GM23338 (cell line): ENCODE measurements around the gene RAB40C. TPM values are rescaled to one million over a fixed set of nuclear protein-coding genes. Genes with fewer than 3 reads are reported as not detected.

ENCODE experiments used
- ATAC-seq: fragments of 200-7000 bp; cut with Tn5 transposase; 3 replicates; pipeline ENCODE4 v1.9.1; 2020
- DNase-seq: peaks from one replicate; pipeline ENCODE4 v3.0.0-alpha.2; 2015; ENCODE audit warnings: low spot score
- H2AFZ ChIP-seq: fragments of 200-600 bp; sonication (generic); 2 replicates; pipeline ENCODE4 v1.8.0; 2016; ENCODE audit warnings: antibody characterized with exemption, mild to moderate bottlenecking, moderate library complexity
- H3F3A ChIP-seq: fragments of 200-600 bp; sonication (generic); replicated peaks from 2 replicates; pipeline ENCODE4 v1.8.0; 2017; ENCODE audit warnings: antibody characterized with exemption, mixed run types, low read depth
- H3K27ac ChIP-seq: fragments of 200-600 bp; sonication (generic); 2 replicates; pipeline ENCODE4 v1.6.1; 2016; ENCODE audit warnings: low read depth
- H3K27me3 ChIP-seq: fragments of 200-600 bp; sonication (generic); 2 replicates; pipeline ENCODE4 v1.8.0; 2016; ENCODE audit warnings: mild to moderate bottlenecking, mixed run types, moderate library complexity; ENCODE audit not compliant: insufficient read depth
- H3K36me3 ChIP-seq: fragments of 200-600 bp; sonication (generic); 2 replicates; pipeline ENCODE4 v1.8.0; 2016; ENCODE audit warnings: mild to moderate bottlenecking; ENCODE audit not compliant: insufficient read depth
- H3K4me1 ChIP-seq: fragments of 200-600 bp; sonication (generic); 2 replicates; pipeline ENCODE4 v1.8.0; 2016; ENCODE audit warnings: mild to moderate bottlenecking, moderate library complexity; ENCODE audit not compliant: insufficient read depth
- H3K4me2 ChIP-seq: fragments of 200-600 bp; sonication (generic); 2 replicates; pipeline ENCODE4 v1.7.1; 2017; ENCODE audit warnings: mixed run types
- H3K4me3 ChIP-seq: fragments of 200-600 bp; sonication (generic); 2 replicates; pipeline ENCODE4 v1.6.1; 2016; ENCODE audit warnings: mixed run types
- H3K79me2 ChIP-seq: fragments of 200-600 bp; sonication (generic); replicated peaks from 2 replicates; pipeline ENCODE4 v1.8.0; 2017; ENCODE audit warnings: mild to moderate bottlenecking; ENCODE audit not compliant: insufficient read depth
- H3K9me2 ChIP-seq: fragments of 200-600 bp; sonication (generic); 2 replicates; pipeline ENCODE4 v1.8.0; 2017; ENCODE audit not compliant: insufficient read depth
- H4K20me1 ChIP-seq: fragments of 200-600 bp; sonication (generic); replicated peaks from 2 replicates; pipeline ENCODE4 v1.8.0; 2017; ENCODE audit warnings: mild to moderate bottlenecking; ENCODE audit not compliant: insufficient read depth
- H3K27ac Mint-ChIP-seq: 2 replicates; pipeline ENCODE4 v1.8.0; 2020; ENCODE audit warnings: inconsistent platforms, mild to moderate bottlenecking, moderate library complexity, mixed read lengths
- H3K27me3 Mint-ChIP-seq: 3 replicates; pipeline ENCODE4 v1.8.0; 2022; ENCODE audit warnings: low read depth, mild to moderate bottlenecking, moderate library complexity, mixed read lengths, inconsistent platforms; ENCODE audit not compliant: insufficient read depth, poor library complexity
- H3K36me3 Mint-ChIP-seq: 3 replicates; pipeline ENCODE4 v1.8.0; 2021; ENCODE audit warnings: low read depth, mild to moderate bottlenecking, inconsistent platforms, moderate library complexity, mixed read lengths
- H3K4me1 Mint-ChIP-seq: 3 replicates; pipeline ENCODE4 v1.8.0; 2020; ENCODE audit warnings: mild to moderate bottlenecking, inconsistent platforms, mixed read lengths
- H3K4me3 Mint-ChIP-seq: 3 replicates; pipeline ENCODE4 v1.8.0; 2021; ENCODE audit warnings: moderate library complexity, mild to moderate bottlenecking, inconsistent platforms, mixed read lengths
- H3K9me3 Mint-ChIP-seq: 3 replicates; pipeline ENCODE4 v1.8.0; 2020; ENCODE audit warnings: moderate library complexity, mild to moderate bottlenecking, inconsistent platforms, mixed read lengths
- CREB1 ChIP-seq: fragments of 250-450 bp; sonication (Bioruptor Pico); IDR thresholded peaks from 2 replicates; pipeline ENCODE4 v1.5.0; 2020; ENCODE audit warnings: low read depth, mild to moderate bottlenecking, moderate library complexity
- EZH2 ChIP-seq: fragments of 200-600 bp; sonication (generic); IDR thresholded peaks from one replicate; pipeline ENCODE4 v1.8.0; 2017; ENCODE audit warnings: antibody characterized with exemption, mild to moderate bottlenecking, low read depth; ENCODE audit not compliant: unreplicated experiment
- EZH2phosphoT487 ChIP-seq: fragments of 200-600 bp; sonication (generic); IDR thresholded peaks from one replicate; pipeline ENCODE4 v1.8.1; 2018; ENCODE audit warnings: antibody characterized with exemption; ENCODE audit not compliant: unreplicated experiment
- JUNB ChIP-seq: IDR thresholded peaks from one replicate; pipeline ENCODE4 v1.6.1; 2016; ENCODE audit warnings: antibody characterized with exemption; ENCODE audit not compliant: unreplicated experiment
- NANOG ChIP-seq: IDR thresholded peaks from 2 replicates; pipeline ENCODE4 v1.6.1; 2016; ENCODE audit warnings: antibody characterized with exemption, borderline replicate concordance
- POLR2AphosphoS5 ChIP-seq: IDR thresholded peaks from 2 replicates; pipeline ENCODE4 v1.6.1; 2016; ENCODE audit warnings: antibody characterized with exemption, low read depth
- STAT1 ChIP-seq: IDR thresholded peaks from one replicate; pipeline ENCODE4 v1.6.1; 2016; ENCODE audit warnings: antibody characterized with exemption; ENCODE audit not compliant: unreplicated experiment
- ZNF114 ChIP-seq: fragments of 250-450 bp; sonication (Bioruptor Pico); IDR thresholded peaks from 2 replicates; pipeline ENCODE4 v1.5.0; 2020; ENCODE audit warnings: mild to moderate bottlenecking, moderate library complexity
- ZNF331 ChIP-seq: fragments of 250-450 bp; sonication (Bioruptor Pico); IDR thresholded peaks from 2 replicates; pipeline ENCODE4 v1.5.0; 2020; ENCODE audit warnings: low read depth, mild to moderate bottlenecking, moderate library complexity
- polyA plus RNA-seq: library from polyadenylated mRNA; unstranded; fragments of >200 nt; fragmentation: Nextera tagmentation; extraction: Ambion mirVana; gene quantifications from 2 replicates; pipeline ENCODE4 v1.2.1, GENCODE V29; 2016
- total RNA-seq: library from RNA; depleted of rRNA; stranded (reverse); fragments of >200 nt; shearing (Covaris generic); gene quantifications from 2 replicates; pipeline ENCODE4 v1.2.3, GENCODE V29; 2014
- TF ChIP-seq, protein P1 (sequence below): fragments of 250-450 bp; sonication (Bioruptor Pico); IDR thresholded peaks from 2 replicates; pipeline ENCODE4 v1.5.0; 2020; ENCODE audit warnings: mild to moderate bottlenecking, moderate library complexity
- TF ChIP-seq, protein P2 (sequence below), 2 experiments: fragments of 200-600 bp in 1 of 2; sonication (generic) in 1 of 2; conservative IDR thresholded peaks; 2 replicates each; pipeline versions ENCODE4 v1.5.1 to v1.6.1; 2016 to 2017; ENCODE audit warnings: antibody characterized with exemption in 2 of 2, low read depth in 2 of 2, mild to moderate bottlenecking in 2 of 2, moderate library complexity in 1 of 2
- TF ChIP-seq, protein P3 (sequence below): IDR thresholded peaks from one replicate; pipeline ENCODE4 v1.6.1; 2018; ENCODE audit warnings: antibody characterized with exemption; ENCODE audit not compliant: unreplicated experiment
- TF ChIP-seq, protein P4 (sequence below): IDR thresholded peaks from 2 replicates; pipeline ENCODE4 v1.6.1; 2016; ENCODE audit warnings: antibody characterized with exemption

RAB40C gene
- total and polyA plus RNA-seq, 2 experiments from 2014 or later = 11.2 to 24.6 TPM

DNA sequence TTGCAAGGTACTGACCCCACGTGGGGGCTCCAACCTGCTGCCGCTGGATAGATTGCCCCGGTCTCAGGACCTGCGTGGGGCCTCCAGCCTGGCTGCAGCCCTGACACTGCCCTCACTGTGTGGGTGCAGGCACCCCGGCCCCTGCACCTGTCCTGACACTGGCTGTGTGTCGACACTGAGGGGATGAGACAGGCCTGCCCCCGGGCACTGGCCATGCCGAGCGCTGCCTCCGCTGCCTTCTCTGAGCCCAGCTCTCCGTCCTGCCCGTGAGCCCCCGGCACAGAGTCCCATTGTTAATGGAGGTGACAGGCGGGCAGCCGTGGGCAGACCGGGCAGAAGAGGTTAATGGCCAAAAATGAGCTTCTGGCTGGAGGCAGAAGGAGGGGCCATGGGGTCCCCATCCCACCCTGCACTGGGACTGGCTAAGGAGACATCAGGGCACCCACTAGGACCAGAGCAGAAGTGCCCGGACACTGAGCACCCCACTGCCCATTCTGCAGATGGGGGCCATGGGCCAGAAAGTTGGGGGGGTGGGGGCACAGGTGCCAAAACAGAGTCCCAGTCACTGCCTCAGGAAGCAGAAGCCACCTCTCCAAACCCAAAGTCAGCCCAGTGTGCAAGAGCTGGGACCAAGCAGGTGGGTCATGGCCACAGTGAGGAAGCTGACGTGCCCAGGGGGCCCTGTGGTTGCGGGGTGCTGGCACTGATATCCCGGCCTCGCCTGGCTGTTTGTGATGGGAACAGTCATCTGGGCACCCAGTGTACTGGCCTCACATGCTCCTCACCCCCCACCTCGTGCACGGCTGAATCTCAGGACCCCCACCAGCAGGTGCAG is 32.2 kb upstream of the RAB40C start:
- 0 out of 2 replicates have a peak, but pooled peaks cover 3% of the 10 kb centered on the region for H3F3A ChIP-seq
- no peaks in the 10 kb centered on the region for H3K36me3 ChIP-seq
- no peaks in the 10 kb centered on the region for H3K9me2 ChIP-seq
- no peak overlapping the region for H3K4me3 Mint-ChIP-seq
- H4K20me1 ChIP-seq = no peaks in the 10 kb centered on the region; the same call in 1 of the 2 replicates
- TF ChIP-seq ZNF331 = no peak
- TF ChIP-seq, protein P1, sequence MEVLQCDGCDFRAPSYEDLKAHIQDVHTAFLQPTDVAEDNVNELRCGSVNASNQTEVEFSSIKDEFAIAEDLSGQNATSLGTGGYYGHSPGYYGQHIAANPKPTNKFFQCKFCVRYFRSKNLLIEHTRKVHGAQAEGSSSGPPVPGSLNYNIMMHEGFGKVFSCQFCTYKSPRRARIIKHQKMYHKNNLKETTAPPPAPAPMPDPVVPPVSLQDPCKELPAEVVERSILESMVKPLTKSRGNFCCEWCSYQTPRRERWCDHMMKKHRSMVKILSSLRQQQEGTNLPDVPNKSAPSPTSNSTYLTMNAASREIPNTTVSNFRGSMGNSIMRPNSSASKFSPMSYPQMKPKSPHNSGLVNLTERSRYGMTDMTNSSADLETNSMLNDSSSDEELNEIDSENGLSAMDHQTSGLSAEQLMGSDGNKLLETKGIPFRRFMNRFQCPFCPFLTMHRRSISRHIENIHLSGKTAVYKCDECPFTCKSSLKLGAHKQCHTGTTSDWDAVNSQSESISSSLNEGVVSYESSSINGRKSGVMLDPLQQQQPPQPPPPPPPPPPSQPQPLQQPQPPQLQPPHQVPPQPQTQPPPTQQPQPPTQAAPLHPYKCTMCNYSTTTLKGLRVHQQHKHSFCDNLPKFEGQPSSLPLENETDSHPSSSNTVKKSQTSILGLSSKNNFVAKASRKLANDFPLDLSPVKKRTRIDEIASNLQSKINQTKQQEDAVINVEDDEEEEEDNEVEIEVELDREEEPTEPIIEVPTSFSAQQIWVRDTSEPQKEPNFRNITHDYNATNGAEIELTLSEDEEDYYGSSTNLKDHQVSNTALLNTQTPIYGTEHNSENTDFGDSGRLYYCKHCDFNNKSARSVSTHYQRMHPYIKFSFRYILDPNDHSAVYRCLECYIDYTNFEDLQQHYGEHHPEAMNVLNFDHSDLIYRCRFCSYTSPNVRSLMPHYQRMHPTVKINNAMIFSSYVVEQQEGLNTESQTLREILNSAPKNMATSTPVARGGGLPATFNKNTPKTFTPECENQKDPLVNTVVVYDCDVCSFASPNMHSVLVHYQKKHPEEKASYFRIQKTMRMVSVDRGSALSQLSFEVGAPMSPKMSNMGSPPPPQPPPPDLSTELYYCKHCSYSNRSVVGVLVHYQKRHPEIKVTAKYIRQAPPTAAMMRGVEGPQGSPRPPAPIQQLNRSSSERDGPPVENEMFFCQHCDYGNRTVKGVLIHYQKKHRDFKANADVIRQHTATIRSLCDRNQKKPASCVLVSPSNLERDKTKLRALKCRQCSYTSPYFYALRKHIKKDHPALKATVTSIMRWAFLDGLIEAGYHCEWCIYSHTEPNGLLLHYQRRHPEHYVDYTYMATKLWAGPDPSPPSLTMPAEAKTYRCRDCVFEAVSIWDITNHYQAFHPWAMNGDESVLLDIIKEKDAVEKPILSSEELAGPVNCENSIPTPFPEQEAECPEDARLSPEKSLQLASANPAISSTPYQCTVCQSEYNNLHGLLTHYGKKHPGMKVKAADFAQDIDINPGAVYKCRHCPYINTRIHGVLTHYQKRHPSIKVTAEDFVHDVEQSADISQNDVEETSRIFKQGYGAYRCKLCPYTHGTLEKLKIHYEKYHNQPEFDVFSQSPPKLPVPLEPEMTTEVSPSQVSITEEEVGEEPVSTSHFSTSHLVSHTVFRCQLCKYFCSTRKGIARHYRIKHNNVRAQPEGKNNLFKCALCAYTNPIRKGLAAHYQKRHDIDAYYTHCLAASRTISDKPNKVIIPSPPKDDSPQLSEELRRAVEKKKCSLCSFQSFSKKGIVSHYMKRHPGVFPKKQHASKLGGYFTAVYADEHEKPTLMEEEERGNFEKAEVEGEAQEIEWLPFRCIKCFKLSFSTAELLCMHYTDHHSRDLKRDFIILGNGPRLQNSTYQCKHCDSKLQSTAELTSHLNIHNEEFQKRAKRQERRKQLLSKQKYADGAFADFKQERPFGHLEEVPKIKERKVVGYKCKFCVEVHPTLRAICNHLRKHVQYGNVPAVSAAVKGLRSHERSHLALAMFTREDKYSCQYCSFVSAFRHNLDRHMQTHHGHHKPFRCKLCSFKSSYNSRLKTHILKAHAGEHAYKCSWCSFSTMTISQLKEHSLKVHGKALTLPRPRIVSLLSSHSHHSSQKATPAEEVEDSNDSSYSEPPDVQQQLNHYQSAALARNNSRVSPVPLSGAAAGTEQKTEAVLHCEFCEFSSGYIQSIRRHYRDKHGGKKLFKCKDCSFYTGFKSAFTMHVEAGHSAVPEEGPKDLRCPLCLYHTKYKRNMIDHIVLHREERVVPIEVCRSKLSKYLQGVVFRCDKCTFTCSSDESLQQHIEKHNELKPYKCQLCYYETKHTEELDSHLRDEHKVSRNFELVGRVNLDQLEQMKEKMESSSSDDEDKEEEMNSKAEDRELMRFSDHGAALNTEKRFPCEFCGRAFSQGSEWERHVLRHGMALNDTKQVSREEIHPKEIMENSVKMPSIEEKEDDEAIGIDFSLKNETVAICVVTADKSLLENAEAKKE (CRISPR knock-in tag) = no peak
- no peak for TF ChIP-seq EZH2
- no peak for TF ChIP-seq ZNF114
- no peak for TF ChIP-seq EZH2phosphoT487
- no peak for TF ChIP-seq POLR2AphosphoS5
- TF ChIP-seq, protein P2, sequence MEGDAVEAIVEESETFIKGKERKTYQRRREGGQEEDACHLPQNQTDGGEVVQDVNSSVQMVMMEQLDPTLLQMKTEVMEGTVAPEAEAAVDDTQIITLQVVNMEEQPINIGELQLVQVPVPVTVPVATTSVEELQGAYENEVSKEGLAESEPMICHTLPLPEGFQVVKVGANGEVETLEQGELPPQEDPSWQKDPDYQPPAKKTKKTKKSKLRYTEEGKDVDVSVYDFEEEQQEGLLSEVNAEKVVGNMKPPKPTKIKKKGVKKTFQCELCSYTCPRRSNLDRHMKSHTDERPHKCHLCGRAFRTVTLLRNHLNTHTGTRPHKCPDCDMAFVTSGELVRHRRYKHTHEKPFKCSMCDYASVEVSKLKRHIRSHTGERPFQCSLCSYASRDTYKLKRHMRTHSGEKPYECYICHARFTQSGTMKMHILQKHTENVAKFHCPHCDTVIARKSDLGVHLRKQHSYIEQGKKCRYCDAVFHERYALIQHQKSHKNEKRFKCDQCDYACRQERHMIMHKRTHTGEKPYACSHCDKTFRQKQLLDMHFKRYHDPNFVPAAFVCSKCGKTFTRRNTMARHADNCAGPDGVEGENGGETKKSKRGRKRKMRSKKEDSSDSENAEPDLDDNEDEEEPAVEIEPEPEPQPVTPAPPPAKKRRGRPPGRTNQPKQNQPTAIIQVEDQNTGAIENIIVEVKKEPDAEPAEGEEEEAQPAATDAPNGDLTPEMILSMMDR (conservative IDR thresholded peaks at IDR 0.05; ENCODE audit: low read depth in 2 of 2) = no peak
- TF ChIP-seq, protein P3, sequence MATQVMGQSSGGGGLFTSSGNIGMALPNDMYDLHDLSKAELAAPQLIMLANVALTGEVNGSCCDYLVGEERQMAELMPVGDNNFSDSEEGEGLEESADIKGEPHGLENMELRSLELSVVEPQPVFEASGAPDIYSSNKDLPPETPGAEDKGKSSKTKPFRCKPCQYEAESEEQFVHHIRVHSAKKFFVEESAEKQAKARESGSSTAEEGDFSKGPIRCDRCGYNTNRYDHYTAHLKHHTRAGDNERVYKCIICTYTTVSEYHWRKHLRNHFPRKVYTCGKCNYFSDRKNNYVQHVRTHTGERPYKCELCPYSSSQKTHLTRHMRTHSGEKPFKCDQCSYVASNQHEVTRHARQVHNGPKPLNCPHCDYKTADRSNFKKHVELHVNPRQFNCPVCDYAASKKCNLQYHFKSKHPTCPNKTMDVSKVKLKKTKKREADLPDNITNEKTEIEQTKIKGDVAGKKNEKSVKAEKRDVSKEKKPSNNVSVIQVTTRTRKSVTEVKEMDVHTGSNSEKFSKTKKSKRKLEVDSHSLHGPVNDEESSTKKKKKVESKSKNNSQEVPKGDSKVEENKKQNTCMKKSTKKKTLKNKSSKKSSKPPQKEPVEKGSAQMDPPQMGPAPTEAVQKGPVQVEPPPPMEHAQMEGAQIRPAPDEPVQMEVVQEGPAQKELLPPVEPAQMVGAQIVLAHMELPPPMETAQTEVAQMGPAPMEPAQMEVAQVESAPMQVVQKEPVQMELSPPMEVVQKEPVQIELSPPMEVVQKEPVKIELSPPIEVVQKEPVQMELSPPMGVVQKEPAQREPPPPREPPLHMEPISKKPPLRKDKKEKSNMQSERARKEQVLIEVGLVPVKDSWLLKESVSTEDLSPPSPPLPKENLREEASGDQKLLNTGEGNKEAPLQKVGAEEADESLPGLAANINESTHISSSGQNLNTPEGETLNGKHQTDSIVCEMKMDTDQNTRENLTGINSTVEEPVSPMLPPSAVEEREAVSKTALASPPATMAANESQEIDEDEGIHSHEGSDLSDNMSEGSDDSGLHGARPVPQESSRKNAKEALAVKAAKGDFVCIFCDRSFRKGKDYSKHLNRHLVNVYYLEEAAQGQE = no peak
- TF ChIP-seq STAT1 = no peak
- TF ChIP-seq, protein P4, sequence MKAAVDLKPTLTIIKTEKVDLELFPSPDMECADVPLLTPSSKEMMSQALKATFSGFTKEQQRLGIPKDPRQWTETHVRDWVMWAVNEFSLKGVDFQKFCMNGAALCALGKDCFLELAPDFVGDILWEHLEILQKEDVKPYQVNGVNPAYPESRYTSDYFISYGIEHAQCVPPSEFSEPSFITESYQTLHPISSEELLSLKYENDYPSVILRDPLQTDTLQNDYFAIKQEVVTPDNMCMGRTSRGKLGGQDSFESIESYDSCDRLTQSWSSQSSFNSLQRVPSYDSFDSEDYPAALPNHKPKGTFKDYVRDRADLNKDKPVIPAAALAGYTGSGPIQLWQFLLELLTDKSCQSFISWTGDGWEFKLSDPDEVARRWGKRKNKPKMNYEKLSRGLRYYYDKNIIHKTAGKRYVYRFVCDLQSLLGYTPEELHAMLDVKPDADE = no peak
- TF ChIP-seq NANOG = no peak
- no peak for TF ChIP-seq CREB1 (CRISPR knock-in tag)
- no peak for TF ChIP-seq JUNB
- H2AFZ ChIP-seq = no peak overlapping the region
- H3K4me2 ChIP-seq = no peak overlapping the region
- H3K27ac ChIP-seq = no peak overlapping the region
- no peaks in the 10 kb centered on the region for H3K9me3 Mint-ChIP-seq
- H3K27me3 ChIP-seq = peaks cover 34% of the 10 kb centered on the region
- no peaks in the 10 kb centered on the region for H3K4me1 Mint-ChIP-seq
- ATAC-seq = no peak
- H3K27me3 Mint-ChIP-seq = peaks cover 16% of the 10 kb centered on the region
- no peaks in the 10 kb centered on the region for H3K79me2 ChIP-seq
- no peak overlapping the region for H3K4me3 ChIP-seq
- H3K4me1 ChIP-seq = no peaks in the 10 kb centered on the region; the same call in 1 of the 2 replicates
- peaks cover 3% of the 10 kb centered on the region; the same call in 1 of the 3 replicates for H3K36me3 Mint-ChIP-seq
- H3K27ac Mint-ChIP-seq = no peak overlapping the region
- no peak for DNase-seq
